OCI-LY3 (cell line): ENCODE measurements around the gene EPHB1.

Experiments
- H2AFZ ChIP-seq: fragments of 200-600, 300-600 bp; shearing (Covaris generic); 2 replicates; pipeline ENCODE4 v1.6.0; 2014; ENCODE audit warnings: antibody characterized with exemption, low read depth, low read length
- H3K27ac ChIP-seq: fragments of 200-600, 300-600 bp; sonication (generic); 2 replicates; pipeline ENCODE4 v1.5.1; 2014; ENCODE audit warnings: mild to moderate bottlenecking, low read length, moderate library complexity, mixed read lengths
- H3K27me3 ChIP-seq: fragments of 200-600, 300-600 bp; sonication (generic); 2 replicates; pipeline ENCODE4 v1.6.1; 2014; ENCODE audit warnings: low read depth, low read length, mixed read lengths
- H3K36me3 ChIP-seq: fragments of 200-600, 300-600 bp; sonication (generic); replicated peaks from 2 replicates; pipeline ENCODE3; 2014; ENCODE audit warnings: low read depth, low read length, mixed read lengths
- H3K4me1 ChIP-seq: fragments of 300-600, 200-600 bp; sonication (generic); 2 replicates; pipeline ENCODE4 v1.6.1; 2014; ENCODE audit warnings: low read length, mixed read lengths
- H3K4me2 ChIP-seq: fragments of 200-600, 300-600 bp; sonication (generic); 2 replicates; pipeline ENCODE4 v1.6.1; 2014; ENCODE audit warnings: low read length, mixed read lengths
- H3K4me3 ChIP-seq: fragments of 300-600, 200-600 bp; sonication (generic); 2 replicates; pipeline ENCODE4 v1.5.1; 2014; ENCODE audit warnings: antibody characterized with exemption, mild to moderate bottlenecking, low read length, moderate library complexity
- H3K79me2 ChIP-seq: fragments of 300-600, 200-600 bp; shearing (Covaris generic); 2 replicates; pipeline ENCODE4 v1.6.1; 2014; ENCODE audit warnings: mild to moderate bottlenecking, low read length, mixed read lengths
- H3K9ac ChIP-seq: fragments of 300-600, 200-600 bp; shearing (Covaris generic); 2 replicates; pipeline ENCODE4 v1.6.0; 2014; ENCODE audit warnings: mild to moderate bottlenecking, low read length, moderate library complexity
- H3K9me3 ChIP-seq: fragments of 200-600, 300-600 bp; shearing (Covaris generic); 2 replicates; pipeline ENCODE4 v1.6.1; 2014; ENCODE audit warnings: low read length, mixed read lengths; ENCODE audit not compliant: insufficient read depth
- H4K20me1 ChIP-seq: fragments of 200-600, 300-600 bp; sonication (generic); 2 replicates; pipeline ENCODE4 v1.6.1; 2016; ENCODE audit warnings: low read length, mixed read lengths; ENCODE audit not compliant: insufficient read depth
- EZH2phosphoT487 ChIP-seq: fragments of 200-600 bp; shearing (Covaris generic); IDR thresholded peaks from 2 replicates; pipeline ENCODE4 v1.6.1; 2018; ENCODE audit warnings: antibody characterized with exemption, mixed run types, low read depth
- TF ChIP-seq, protein P1 (sequence below): fragments of 200-600, 300-600 bp; sonication (generic); IDR thresholded peaks from 2 replicates; pipeline ENCODE4 v1.5.1; 2014; ENCODE audit warnings: antibody characterized with exemption, low read length, low read depth

The EPHB1 gene

GRCh38 chr3:134798681-134799311 is 3.7 kb downstream of the EPHB1 start:
- H3K4me2 ChIP-seq: peak overlapping the region; percentile 96
- H3K27me3 ChIP-seq: no peaks in the 10 kb centered on the region
- H3K9ac ChIP-seq: peak overlapping the region; percentile 97
- peaks cover 54% of the 10 kb centered on the region for H3K36me3 ChIP-seq
- H3K4me1 ChIP-seq: peaks cover 60% of the 10 kb centered on the region
- no peak overlapping the region for H2AFZ ChIP-seq
- H3K9me3 ChIP-seq: no peaks in the 10 kb centered on the region
- peaks cover 51% of the 10 kb centered on the region for H4K20me1 ChIP-seq
- TF ChIP-seq, protein P1, sequence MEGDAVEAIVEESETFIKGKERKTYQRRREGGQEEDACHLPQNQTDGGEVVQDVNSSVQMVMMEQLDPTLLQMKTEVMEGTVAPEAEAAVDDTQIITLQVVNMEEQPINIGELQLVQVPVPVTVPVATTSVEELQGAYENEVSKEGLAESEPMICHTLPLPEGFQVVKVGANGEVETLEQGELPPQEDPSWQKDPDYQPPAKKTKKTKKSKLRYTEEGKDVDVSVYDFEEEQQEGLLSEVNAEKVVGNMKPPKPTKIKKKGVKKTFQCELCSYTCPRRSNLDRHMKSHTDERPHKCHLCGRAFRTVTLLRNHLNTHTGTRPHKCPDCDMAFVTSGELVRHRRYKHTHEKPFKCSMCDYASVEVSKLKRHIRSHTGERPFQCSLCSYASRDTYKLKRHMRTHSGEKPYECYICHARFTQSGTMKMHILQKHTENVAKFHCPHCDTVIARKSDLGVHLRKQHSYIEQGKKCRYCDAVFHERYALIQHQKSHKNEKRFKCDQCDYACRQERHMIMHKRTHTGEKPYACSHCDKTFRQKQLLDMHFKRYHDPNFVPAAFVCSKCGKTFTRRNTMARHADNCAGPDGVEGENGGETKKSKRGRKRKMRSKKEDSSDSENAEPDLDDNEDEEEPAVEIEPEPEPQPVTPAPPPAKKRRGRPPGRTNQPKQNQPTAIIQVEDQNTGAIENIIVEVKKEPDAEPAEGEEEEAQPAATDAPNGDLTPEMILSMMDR: no peak
- TF ChIP-seq EZH2phosphoT487: no peak
- peak overlapping the region; percentile 90 for H3K4me3 ChIP-seq
- H3K27ac ChIP-seq: peak overlapping the region; percentile 98
- H3K79me2 ChIP-seq: peaks cover 97% of the 10 kb centered on the region

DNA sequence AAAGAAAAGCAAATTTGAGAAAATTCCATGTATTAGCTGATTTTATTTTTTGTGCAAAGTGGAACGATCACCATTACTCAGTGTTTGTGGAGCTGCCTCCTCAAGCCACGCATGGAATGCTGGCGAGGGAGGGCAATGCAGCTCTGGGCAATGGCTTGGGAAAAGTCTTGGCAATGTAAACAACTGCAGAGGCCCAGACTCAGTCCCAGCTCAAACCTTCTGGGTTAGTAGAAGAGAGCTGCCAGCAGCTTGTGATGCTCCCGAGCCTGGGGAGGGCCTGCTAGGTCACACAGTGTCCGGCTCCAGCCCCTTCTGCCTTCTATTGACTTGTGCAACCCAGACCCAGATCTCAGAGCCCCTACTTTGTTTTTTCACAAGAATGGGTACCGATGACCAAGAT is 4.3 kb downstream of the EPHB1 start:
- Histone ChIP-seq H3K79me2 (peaks cover 98% of the 10 kb centered on the region), H3K27me3 (no peaks in the 10 kb centered on the region), H3K27ac (peak overlapping the region; percentile 98), H3K4me2 (peak overlapping the region; percentile 96), H3K4me3 (peak overlapping the region; percentile 90), H3K9ac (peak overlapping the region; percentile 97), H3K9me3 (no peaks in the 10 kb centered on the region), H4K20me1 (peaks cover 55% of the 10 kb centered on the region), H2AFZ (no peak overlapping the region), H3K36me3 (peaks cover 60% of the 10 kb centered on the region), H3K4me1 (peaks cover 63% of the 10 kb centered on the region)
- no peak for TF ChIP-seq EZH2phosphoT487
- TF ChIP-seq, protein P1: no peak

- Histone ChIP-seq H3K27ac (peak overlapping the region; percentile 98), H3K9ac (peak overlapping the region; percentile 97), H3K4me2 (peak overlapping the region; percentile 96), H4K20me1 (peaks cover 75% of the 10 kb centered on the region), H2AFZ (no peak overlapping the region), H3K36me3 (peaks cover 70% of the 10 kb centered on the region), H3K79me2 (peaks cover 100% of the 10 kb centered on the region), H3K4me1 (peaks cover 79% of the 10 kb centered on the region), H3K9me3 (no peaks in the 10 kb centered on the region), H3K27me3 (no peaks in the 10 kb centered on the region), H3K4me3 (peak overlapping the region; percentile 90)
- TF ChIP-seq, protein P1: peak; percentile 51
- TF ChIP-seq EZH2phosphoT487: no peak
Observed at GRCh38 chr3:134801204-134801958, 6.3 kb downstream of the EPHB1 start.

DNA sequence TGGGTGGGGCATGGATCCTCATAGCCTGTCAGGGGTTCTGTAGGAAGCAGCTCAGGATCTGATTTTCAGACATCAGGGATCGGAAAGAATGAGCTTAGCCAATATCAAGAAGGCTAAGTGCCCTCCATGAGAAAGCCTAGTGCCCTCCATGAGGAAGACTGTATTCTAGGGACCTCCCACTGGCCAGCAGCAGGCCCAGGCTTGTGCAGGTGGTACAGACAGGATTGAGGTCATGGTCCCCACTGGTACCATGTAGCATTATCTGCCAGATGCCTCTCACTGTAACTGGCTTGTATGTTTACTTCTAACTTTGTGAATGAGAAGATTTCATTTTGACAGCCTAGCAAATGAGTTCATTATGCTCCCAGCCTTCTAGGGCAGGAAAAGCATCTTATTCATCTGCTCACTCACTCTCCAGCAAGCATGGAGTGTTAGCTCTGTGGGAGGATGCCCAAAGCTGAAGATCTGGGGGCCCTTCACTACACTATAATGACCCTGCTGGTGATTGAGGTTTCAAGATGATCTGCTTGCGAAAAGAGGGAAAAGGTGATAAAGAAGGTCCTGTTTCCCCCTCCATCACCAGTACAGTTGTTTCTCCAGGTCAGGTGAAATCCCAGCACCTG is 7.5 kb downstream of the EPHB1 start:
- no peaks in the 10 kb centered on the region for H3K9me3 ChIP-seq
- peak overlapping the region; percentile 96 for H3K4me2 ChIP-seq
- peaks cover 100% of the 10 kb centered on the region for H3K79me2 ChIP-seq
- H3K27ac ChIP-seq: peak overlapping the region; percentile 98
- H3K9ac ChIP-seq: peak overlapping the region; percentile 97
- H3K36me3 ChIP-seq: peaks cover 62% of the 10 kb centered on the region
- H3K4me3 ChIP-seq: peak overlapping the region; percentile 90
- no peak for TF ChIP-seq EZH2phosphoT487
- TF ChIP-seq, protein P1: no peak
- H4K20me1 ChIP-seq: peaks cover 87% of the 10 kb centered on the region
- peaks cover 90% of the 10 kb centered on the region for H3K4me1 ChIP-seq
- no peak overlapping the region for H2AFZ ChIP-seq
- no peaks in the 10 kb centered on the region for H3K27me3 ChIP-seq
